ENCODE measurements around the gene DGAT2.

DGAT2 gene

DNA sequence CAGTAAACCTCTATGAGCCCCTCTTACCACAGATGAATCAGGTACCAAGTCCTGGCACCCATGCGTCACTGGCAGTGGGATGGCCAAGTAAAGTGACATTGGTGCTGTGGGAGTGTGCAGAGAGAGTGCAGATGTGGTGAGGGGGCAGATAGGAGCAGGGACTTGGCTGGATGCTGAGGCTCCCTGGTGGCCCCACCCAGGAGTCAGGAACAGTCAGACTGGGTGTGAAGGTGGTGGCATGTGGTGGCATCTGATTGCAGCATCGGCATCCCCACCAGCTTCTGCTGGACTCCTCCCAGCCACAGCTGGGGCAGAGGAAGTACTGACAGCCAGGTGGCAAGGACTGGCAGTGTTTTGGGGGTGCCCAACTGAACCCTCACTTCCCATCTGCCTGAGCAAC, 11.4 kb downstream of the DGAT2 start:
- Mint-ChIP-seq H3K9me3 (no peaks in the 10 kb centered on the region), H3K36me3 (ENCODE audit: low read depth) (no peaks in the 10 kb centered on the region), H3K4me3 (no peak overlapping the region), H3K4me1 (ENCODE audit: low read depth) (peaks cover 54% of the 10 kb centered on the region), H3K27me3 (peaks cover 18% of the 10 kb centered on the region), H3K27ac (no peak overlapping the region)
- intact Hi-C loops (cut with micrococcal nuclease), result no loop called here

DNA sequence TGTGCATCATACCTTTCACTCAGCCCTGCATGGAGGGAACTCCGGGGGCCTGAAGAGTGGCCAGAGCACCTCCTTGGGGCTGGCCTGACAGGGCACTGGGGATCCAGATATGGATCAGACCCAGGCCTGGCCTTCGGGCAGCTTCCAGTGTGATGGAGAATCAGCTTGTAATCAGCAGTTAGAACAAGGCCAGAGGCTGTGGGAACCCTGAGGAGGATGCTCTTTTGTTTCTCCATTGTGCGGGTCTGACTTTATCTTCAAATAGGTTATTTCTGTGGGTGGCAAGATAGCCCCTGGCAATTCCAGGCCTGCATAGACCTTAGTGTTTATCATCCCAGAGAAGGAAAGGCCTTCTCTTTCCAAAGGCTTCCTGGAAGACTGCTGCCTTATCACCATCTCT, 12.3 kb downstream of the DGAT2 start:
- Mint-ChIP-seq H3K36me3 (ENCODE audit: low read depth) (no peaks in the 10 kb centered on the region), H3K27me3 (peaks cover 17% of the 10 kb centered on the region), H3K27ac (no peak overlapping the region), H3K9me3 (no peaks in the 10 kb centered on the region), H3K4me3 (no peak overlapping the region), H3K4me1 (ENCODE audit: low read depth) (peaks cover 47% of the 10 kb centered on the region)
- intact Hi-C loops (cut with micrococcal nuclease), result no loop called here

- H3K9me3 Mint-ChIP-seq, result no peaks in the 10 kb centered on the region
- H3K27me3 Mint-ChIP-seq, result peaks cover 12% of the 10 kb centered on the region
- no peak overlapping the region for H3K4me3 Mint-ChIP-seq
- H3K27ac Mint-ChIP-seq, result no peak overlapping the region
- intact Hi-C loops (cut with micrococcal nuclease), result no loop called here
- peaks cover 43% of the 10 kb centered on the region for H3K4me1 Mint-ChIP-seq (ENCODE audit: low read depth)
- no peaks in the 10 kb centered on the region for H3K36me3 Mint-ChIP-seq (ENCODE audit: low read depth)
These were observed 12.7 kb downstream of the DGAT2 start for GRCh38 chr11:75781296-75781695.

DNA sequence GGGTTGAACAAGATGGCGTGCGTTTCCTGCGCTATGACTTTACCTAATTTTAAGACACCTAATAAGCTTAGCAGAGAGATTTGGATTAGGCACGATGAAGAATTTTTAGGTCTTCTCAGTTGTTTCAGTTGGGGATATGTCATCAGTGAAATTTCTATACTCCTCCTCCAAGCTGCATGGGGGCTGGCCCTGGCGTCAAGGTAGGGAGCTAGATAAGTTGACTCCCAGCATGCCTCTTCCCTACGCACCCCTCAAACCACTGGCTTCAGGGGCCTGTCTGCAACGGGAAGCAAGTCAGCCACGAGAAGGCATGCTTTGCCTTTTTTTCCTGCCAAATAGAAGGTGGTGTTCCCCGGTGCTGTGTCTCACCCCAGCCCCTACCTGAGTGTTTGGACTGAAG, 13.3 kb downstream of the DGAT2 start:
- Mint-ChIP-seq H3K27me3 (peaks cover 9% of the 10 kb centered on the region), H3K9me3 (no peaks in the 10 kb centered on the region), H3K4me3 (no peak overlapping the region), H3K27ac (no peak overlapping the region), H3K36me3 (ENCODE audit: low read depth) (no peaks in the 10 kb centered on the region), H3K4me1 (ENCODE audit: low read depth) (peaks cover 38% of the 10 kb centered on the region)
- intact Hi-C loops (cut with micrococcal nuclease), result no loop called here

DNA sequence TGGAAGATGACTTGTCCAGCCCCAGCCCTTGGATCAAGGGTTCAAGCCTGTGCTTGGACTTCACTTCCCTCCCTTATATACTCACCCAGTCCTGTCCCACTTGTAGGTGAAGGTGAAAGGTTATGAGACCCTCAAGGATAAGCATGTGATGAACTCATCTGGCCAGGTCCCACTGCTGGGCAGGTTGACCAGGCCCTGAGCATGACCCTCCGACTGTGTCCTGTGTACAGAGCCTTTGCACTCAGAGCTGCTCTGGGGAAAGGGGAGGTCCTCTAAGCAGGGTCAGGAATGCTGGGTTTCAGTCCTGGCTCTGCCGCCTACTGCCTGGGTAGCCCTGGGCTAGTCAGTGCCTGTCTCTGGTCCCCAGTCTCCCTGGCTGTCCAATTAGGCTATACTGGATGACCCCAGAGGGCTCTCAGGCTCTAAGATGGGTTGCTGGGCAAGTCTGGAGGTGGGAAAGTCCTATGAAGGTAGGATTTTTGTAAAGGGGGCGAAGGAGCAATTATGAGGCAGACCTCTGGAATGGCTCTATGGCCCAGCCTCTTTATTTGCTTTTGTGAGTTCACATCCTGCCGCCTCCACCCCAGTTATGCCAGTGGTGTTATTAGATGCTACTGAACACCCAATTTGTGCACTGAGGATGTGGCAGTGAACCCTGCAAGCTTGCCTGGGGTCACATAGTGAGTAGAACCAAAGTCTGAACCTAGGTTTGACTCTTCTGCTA, 14.1 kb downstream of the DGAT2 start:
- peaks cover 29% of the 10 kb centered on the region for H3K4me1 Mint-ChIP-seq (ENCODE audit: low read depth)
- H3K27ac Mint-ChIP-seq, result no peak overlapping the region
- intact Hi-C loops (cut with micrococcal nuclease), result no loop called here

GRCh38 chr11:75783416-75784084, 15.0 kb downstream of the DGAT2 start:
- peaks cover 3% of the 10 kb centered on the region for H3K36me3 Mint-ChIP-seq (ENCODE audit: low read depth)
- peaks cover 7% of the 10 kb centered on the region for H3K27me3 Mint-ChIP-seq
- peaks cover 21% of the 10 kb centered on the region for H3K4me1 Mint-ChIP-seq (ENCODE audit: low read depth)
- no peaks in the 10 kb centered on the region for H3K9me3 Mint-ChIP-seq
- H3K4me3 Mint-ChIP-seq, result no peak overlapping the region
- intact Hi-C loops (cut with micrococcal nuclease), result no loop called here
- no peak overlapping the region for H3K27ac Mint-ChIP-seq

More for the DNA sequence above, 14.1 kb downstream of the DGAT2 start:
- Mint-ChIP-seq H3K4me3 (no peak overlapping the region), H3K9me3 (no peaks in the 10 kb centered on the region), H3K27me3 (peaks cover 7% of the 10 kb centered on the region), H3K36me3 (ENCODE audit: low read depth) (no peaks in the 10 kb centered on the region)

GRCh38 chr11:75784085-75784478, 15.5 kb downstream of the DGAT2 start:
- H3K27ac Mint-ChIP-seq, result no peak overlapping the region
- intact Hi-C loops (cut with micrococcal nuclease), result no loop called here
- peaks cover 6% of the 10 kb centered on the region for H3K36me3 Mint-ChIP-seq (ENCODE audit: low read depth)
- peaks cover 7% of the 10 kb centered on the region for H3K27me3 Mint-ChIP-seq
- no peak overlapping the region for H3K4me3 Mint-ChIP-seq
- H3K4me1 Mint-ChIP-seq (ENCODE audit: low read depth), result peaks cover 18% of the 10 kb centered on the region
- no peaks in the 10 kb centered on the region for H3K9me3 Mint-ChIP-seq

DNA sequence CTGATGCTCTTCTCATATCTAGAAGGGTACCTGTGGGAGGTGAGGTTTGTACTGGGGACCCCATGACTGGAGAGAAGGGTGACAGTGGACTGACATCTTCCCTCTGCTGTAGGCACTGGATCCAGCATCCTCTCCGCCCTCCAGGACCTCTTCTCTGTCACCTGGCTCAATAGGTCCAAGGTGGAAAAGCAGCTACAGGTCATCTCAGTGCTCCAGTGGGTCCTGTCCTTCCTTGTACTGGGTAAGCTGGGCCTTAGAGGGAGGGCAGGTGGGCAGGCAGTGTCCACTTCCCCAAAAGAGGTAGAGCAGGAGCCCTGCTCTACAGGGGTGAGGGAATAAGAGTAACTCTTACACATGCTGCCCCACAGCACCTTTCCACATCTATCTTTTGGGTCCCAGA, 15.9 kb downstream of the DGAT2 start:
- no peak overlapping the region for H3K4me3 Mint-ChIP-seq
- H3K27ac Mint-ChIP-seq, result no peak overlapping the region
- intact Hi-C loops (cut with micrococcal nuclease), result no loop called here
- H3K4me1 Mint-ChIP-seq (ENCODE audit: low read depth), result peaks cover 14% of the 10 kb centered on the region
- H3K9me3 Mint-ChIP-seq, result no peaks in the 10 kb centered on the region
- peaks cover 6% of the 10 kb centered on the region for H3K36me3 Mint-ChIP-seq (ENCODE audit: low read depth)
- H3K27me3 Mint-ChIP-seq, result peaks cover 5% of the 10 kb centered on the region

- Mint-ChIP-seq H3K27me3 (no peaks in the 10 kb centered on the region), H3K27ac (no peak overlapping the region), H3K4me1 (ENCODE audit: low read depth) (peaks cover 7% of the 10 kb centered on the region), H3K4me3 (no peak overlapping the region), H3K9me3 (no peaks in the 10 kb centered on the region), H3K36me3 (ENCODE audit: low read depth) (peaks cover 6% of the 10 kb centered on the region)
- intact Hi-C loops (cut with micrococcal nuclease), result no loop called here
These were observed 16.6 kb downstream of the DGAT2 start for GRCh38 chr11:75785187-75785586.

DNA sequence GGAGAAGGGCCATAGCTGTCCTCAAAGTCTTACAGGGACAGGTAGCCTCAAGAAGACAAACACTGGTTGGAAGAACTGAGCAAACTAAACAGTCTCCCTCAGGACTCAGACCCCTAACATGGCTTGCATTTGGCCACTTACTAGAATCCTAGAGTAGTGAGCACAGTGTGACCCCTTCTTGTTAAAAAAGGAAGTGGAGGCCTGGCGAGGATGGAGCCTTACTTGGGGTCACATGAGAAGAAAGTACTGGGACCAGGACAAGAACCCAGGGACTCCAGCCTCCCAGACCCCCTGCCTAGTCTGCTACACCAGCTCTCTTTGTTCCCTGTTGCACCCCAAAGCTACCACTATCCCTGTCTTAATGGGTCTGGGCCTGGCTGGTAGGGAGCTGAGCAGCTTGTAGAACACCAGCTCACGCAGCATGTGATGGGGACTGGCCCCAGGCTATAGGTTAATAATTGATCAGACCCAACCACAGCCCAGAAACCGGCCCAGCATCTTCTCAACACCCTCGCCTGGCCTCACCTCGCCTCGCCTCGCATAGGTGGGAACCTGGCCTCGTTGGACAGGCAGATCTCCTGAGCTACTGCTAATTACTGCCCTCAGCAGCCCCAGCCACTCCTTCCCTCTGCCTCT, 17.6 kb downstream of the DGAT2 start:
- peaks cover 6% of the 10 kb centered on the region for H3K36me3 Mint-ChIP-seq (ENCODE audit: low read depth)
- no peaks in the 10 kb centered on the region for H3K9me3 Mint-ChIP-seq
- peaks cover 6% of the 10 kb centered on the region for H3K4me1 Mint-ChIP-seq (ENCODE audit: low read depth)
- H3K4me3 Mint-ChIP-seq, result no peak overlapping the region
- H3K27ac Mint-ChIP-seq, result no peak overlapping the region
- H3K27me3 Mint-ChIP-seq, result no peaks in the 10 kb centered on the region
- intact Hi-C loops (cut with micrococcal nuclease), result no loop called here

- Mint-ChIP-seq H3K4me3 (no peak overlapping the region), H3K9me3 (no peaks in the 10 kb centered on the region), H3K4me1 (ENCODE audit: low read depth) (peaks cover 5% of the 10 kb centered on the region), H3K27ac (no peak overlapping the region), H3K36me3 (ENCODE audit: low read depth) (peaks cover 6% of the 10 kb centered on the region), H3K27me3 (no peaks in the 10 kb centered on the region)
- intact Hi-C loops (cut with micrococcal nuclease), result no loop called here
These were observed 20.9 kb downstream of the DGAT2 start for GRCh38 chr11:75789521-75789920.

DNA sequence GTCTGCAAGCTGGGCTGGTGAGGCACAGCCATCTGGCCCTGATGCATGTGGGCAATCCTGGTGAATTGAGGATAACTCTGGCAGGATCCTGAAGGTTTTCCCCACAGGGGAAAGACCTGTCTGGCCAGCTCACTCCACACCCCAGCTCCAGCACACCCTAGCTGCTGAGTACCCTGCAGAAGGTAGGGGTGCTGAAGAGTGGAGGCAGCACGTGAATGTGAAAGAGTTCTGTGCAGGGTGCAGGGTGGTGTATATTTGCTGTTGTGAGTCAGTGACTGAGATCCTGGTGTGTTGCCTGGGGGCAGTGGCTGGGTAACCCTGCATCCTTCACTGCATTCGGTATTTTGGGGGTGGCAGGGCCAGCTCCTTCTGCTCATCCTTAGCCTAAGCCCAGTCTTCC, 22.4 kb downstream of the DGAT2 start:
- Mint-ChIP-seq H3K36me3 (ENCODE audit: low read depth) (peaks cover 6% of the 10 kb centered on the region), H3K4me3 (no peak overlapping the region)
- intact Hi-C loops (cut with micrococcal nuclease), result no loop called here

GRCh38 chr11:75792127-75792731, 23.7 kb downstream of the DGAT2 start:
- Mint-ChIP-seq H3K36me3 (ENCODE audit: low read depth) (peaks cover 9% of the 10 kb centered on the region), H3K4me3 (no peak overlapping the region), H3K9me3 (no peaks in the 10 kb centered on the region), H3K27me3 (no peaks in the 10 kb centered on the region), H3K27ac (no peak overlapping the region), H3K4me1 (ENCODE audit: low read depth) (no peaks in the 10 kb centered on the region)
- intact Hi-C loops (cut with micrococcal nuclease), result no loop called here

More for the DNA sequence above, 22.4 kb downstream of the DGAT2 start:
- no peaks in the 10 kb centered on the region for H3K9me3 Mint-ChIP-seq
- H3K27ac Mint-ChIP-seq, result no peak overlapping the region
- no peaks in the 10 kb centered on the region for H3K4me1 Mint-ChIP-seq (ENCODE audit: low read depth)
- H3K27me3 Mint-ChIP-seq, result no peaks in the 10 kb centered on the region

Measured in dendritic cell treated with granulocyte-macrophage colony-stimulating factor and Interleukin-4, amounts not matched to agents 40 ng/mL and 50 ng/mL, for 4 days (primary cell).